GM18951 (cell line): ENCODE results near the gene PDF.

ENCODE experiments used
- POLR2A ChIP-seq: IDR thresholded peaks from 4 replicates; pipeline ENCODE4 v1.6.1; 2011; ENCODE audit warnings: mild to moderate bottlenecking; ENCODE audit not compliant: insufficient read length, insufficient read depth; ENCODE audit errors: extremely low read depth
- in situ Hi-C: fragments of 300-500 bp; cut with MboI; formaldehyde crosslinking; loops from one replicate; pipeline ENCODE4 v1.12.0; 2022; ENCODE audit warnings: low sequenced_read_pairs, mixed read lengths, inconsistent platforms; ENCODE audit not compliant: unreplicated experiment

The PDF gene

GRCh38 chr16:69319381-69319780 lies 11.0 kb downstream of the PDF start:
- in situ Hi-C loops = no loop called here
- no peak for TF ChIP-seq POLR2A

- no peak for TF ChIP-seq POLR2A
- in situ Hi-C loops = no loop called here
Measured at GRCh38 chr16:69318911-69319289, 11.5 kb downstream of the PDF start.

GRCh38 chr16:69318177-69318910 lies 12.0 kb downstream of the PDF start:
- in situ Hi-C loops = no loop called here
- no peak for TF ChIP-seq POLR2A

- in situ Hi-C loops = no loop called here
- no peak for TF ChIP-seq POLR2A
Measured at GRCh38 chr16:69316595-69317034, 13.8 kb downstream of the PDF start.

- in situ Hi-C loops = no loop called here
- TF ChIP-seq POLR2A = no peak
Measured at GRCh38 chr16:69315486-69316311, 14.7 kb downstream of the PDF start.

- in situ Hi-C loops = no loop called here
Measured at GRCh38 chr16:69314534-69314933, 15.9 kb downstream of the PDF start.

GRCh38 chr16:69313469-69313868 lies 16.9 kb downstream of the PDF start:
- in situ Hi-C loops = no loop called here
- TF ChIP-seq POLR2A = no peak

More at GRCh38 chr16:69314534-69314933, 15.9 kb downstream of the PDF start:
- TF ChIP-seq POLR2A = no peak

GRCh38 chr16:69311533-69312387 lies 18.6 kb downstream of the PDF start:
- in situ Hi-C loops = no loop called here
- TF ChIP-seq POLR2A = no peak

- TF ChIP-seq POLR2A = peak; percentile 87
- in situ Hi-C loops = no loop called here
Measured at GRCh38 chr16:69310653-69311532, 19.5 kb downstream of the PDF start, which contains the start of gene VPS4A. Gene VPS4A (plus strand): TSS chr16:69311350. CDS start chr16:69311512, 162 bp downstream.

- in situ Hi-C loops = loop anchor here (10.0 kb wide), 1 partner anchor 155 kb away; no protein-coding TSS in a partner anchor
- TF ChIP-seq POLR2A = no peak
Measured at GRCh38 chr16:69309316-69309715, 21.1 kb downstream of the PDF start.

GRCh38 chr16:69307856-69308255 lies 22.5 kb downstream of the PDF start:
- no peak for TF ChIP-seq POLR2A
- in situ Hi-C loops = loop anchor here (10.0 kb wide), 1 partner anchor 153 kb away; no protein-coding TSS in a partner anchor

- in situ Hi-C loops = loop anchor here (10.0 kb wide), 1 partner anchor 152 kb away; no protein-coding TSS in a partner anchor
- no peak for TF ChIP-seq POLR2A
Measured at GRCh38 chr16:69307091-69307490, 23.3 kb downstream of the PDF start.

GRCh38 chr16:69306031-69306430 lies 24.4 kb downstream of the PDF start:
- in situ Hi-C loops = loop anchor here (10.0 kb wide), 1 partner anchor 151 kb away; no protein-coding TSS in a partner anchor
- TF ChIP-seq POLR2A = no peak
